HG03196 (cell line): ENCODE results near the gene YPEL4.

Source experiments
- ATAC-seq: cut with Tn5 transposase; IDR thresholded peaks from one replicate; pipeline ENCODE4 v1.9.1; 2021; ENCODE audit not compliant: unreplicated experiment

YPEL4 gene

DNA sequence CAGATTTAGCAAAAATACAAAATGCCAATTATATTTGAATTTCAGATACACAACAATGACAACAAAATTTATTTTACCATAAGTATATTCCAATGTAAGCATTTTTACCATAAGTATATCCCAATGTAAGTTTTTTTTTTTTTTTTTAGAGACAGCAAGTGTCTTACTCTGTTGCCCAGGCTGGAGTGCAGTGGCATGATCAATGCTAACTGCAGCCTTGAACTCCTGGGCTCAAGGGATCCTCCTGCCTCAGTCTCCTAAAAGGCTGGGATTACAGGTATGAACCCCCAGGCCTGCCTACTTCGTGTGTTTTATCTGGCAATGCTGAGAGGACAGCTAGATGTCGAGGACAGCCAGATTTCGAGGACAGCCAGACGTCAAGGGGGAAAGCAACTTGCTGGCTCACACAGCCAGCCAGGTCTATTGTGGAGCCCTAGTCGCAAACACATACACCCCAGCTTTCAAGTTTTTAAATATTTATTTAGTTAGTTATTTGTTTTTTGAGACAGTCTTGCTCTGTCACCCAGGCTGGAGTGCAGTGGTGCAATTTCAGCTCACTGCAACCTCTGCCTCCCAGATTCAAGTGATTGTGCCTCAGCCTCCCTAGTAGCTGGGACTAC, 53.3 kb downstream of the YPEL4 start:
- ATAC-seq, result no peak
